Fibroblast of lung (primary cell): ENCODE data around the gene NEK5. TPM values are rescaled to one million over a fixed set of nuclear protein-coding genes. Genes with fewer than 3 reads are reported as not detected.
A peak's percentile ranks its signal among the peaks of the same experiment; 100 is the strongest.

Experiments used
- DNase-seq, 2 donors: peaks; one replicate each; pipeline versions ENCODE4 v3.0.0 to v3.0.0-alpha.2; 2010; ENCODE audit warnings: low read depth in 2 of 2
- H2AFZ ChIP-seq: 2 replicates; pipeline ENCODE4 v1.5.1; 2012; ENCODE audit warnings: low read length, control low read depth, inconsistent platforms
- H3K27ac ChIP-seq: 2 replicates; pipeline ENCODE4 v1.5.1; 2011; ENCODE audit warnings: low read length, control low read depth; ENCODE audit not compliant: insufficient read depth
- H3K27me3 ChIP-seq: 2 replicates; pipeline ENCODE4 v1.5.1; 2011; ENCODE audit warnings: mild to moderate bottlenecking, low read length; ENCODE audit not compliant: control insufficient read depth, insufficient read depth
- H3K36me3 ChIP-seq: 2 replicates; pipeline ENCODE4 v1.5.1; 2011; ENCODE audit warnings: low read length; ENCODE audit not compliant: control insufficient read depth, insufficient read depth
- H3K4me1 ChIP-seq: 2 replicates; pipeline ENCODE4 v1.5.1; 2011; ENCODE audit warnings: low read length; ENCODE audit not compliant: control insufficient read depth, insufficient read depth; ENCODE audit errors: extremely low read depth
- H3K4me2 ChIP-seq: 2 replicates; pipeline ENCODE4 v1.5.1; 2011; ENCODE audit warnings: low read length, control low read depth; ENCODE audit not compliant: insufficient read depth; ENCODE audit errors: extremely low read depth
- H3K4me3 ChIP-seq, 4 experiments: fragments of 200-600 bp in 1 of 4; sonication (generic) in 1 of 4; replicated peaks in 1 of 4; 2 replicates each; pipeline ENCODE4 v1.5.1; 2011 to 2016; ENCODE audit warnings: low read length in 4 of 4, low read depth in 3 of 4, mild to moderate bottlenecking in 3 of 4, control low read depth in 2 of 4, inconsistent platforms in 1 of 4, mixed read lengths in 1 of 4; ENCODE audit not compliant: insufficient read depth in 1 of 4; ENCODE audit errors: control extremely low read depth in 1 of 4
- H3K79me2 ChIP-seq: 2 replicates; pipeline ENCODE4 v1.5.1; 2012; ENCODE audit warnings: mild to moderate bottlenecking, low read length, inconsistent platforms; ENCODE audit not compliant: control insufficient read depth, insufficient read depth
- H3K9ac ChIP-seq: 2 replicates; pipeline ENCODE4 v1.5.1; 2011; ENCODE audit warnings: mild to moderate bottlenecking, low read length, control low read depth; ENCODE audit not compliant: insufficient read depth
- H3K9me3 ChIP-seq: 2 replicates; pipeline ENCODE4 v1.5.1; 2012; ENCODE audit warnings: low read depth, low read length; ENCODE audit not compliant: control insufficient read depth, insufficient read depth
- H4K20me1 ChIP-seq: 2 replicates; pipeline ENCODE4 v1.5.1; 2011; ENCODE audit warnings: low read length; ENCODE audit not compliant: control insufficient read depth, insufficient read depth; ENCODE audit errors: extremely low read depth
- CTCF ChIP-seq, 2 donors: IDR thresholded peaks in 1 of 2; conservative IDR thresholded peaks in 1 of 2; 1 replicate in 1 of 2; 2 replicates in 1 of 2; pipeline ENCODE4 v1.5.1; 2011 to 2012; ENCODE audit warnings: low read length in 2 of 2, control low read depth in 1 of 2, inconsistent platforms in 1 of 2, low read depth in 1 of 2, mild to moderate bottlenecking in 1 of 2
- EZH2 ChIP-seq: IDR thresholded peaks from 2 replicates; pipeline ENCODE4 v1.5.1; 2012; ENCODE audit warnings: low read length, control low read depth, mild to moderate bottlenecking; ENCODE audit errors: missing control alignments
- polyA plus RNA-seq, 2 donors: library from polyadenylated mRNA; depleted of rRNA in 1 of 2; stranded (reverse) in 1 of 2; unstranded in 1 of 2; fragments of >200 nt; gene quantifications; 2 replicates each; pipeline ENCODE4 v1.2.1, GENCODE V29; 2011 to 2012; ENCODE audit warnings: missing spikeins in 1 of 2
- total RNA-seq: library from RNA; depleted of rRNA; stranded (reverse); fragments of >200 nt; gene quantifications from 2 replicates; pipeline ENCODE4 v1.2.1, GENCODE V29; 2014

NEK5 gene
- total and polyA plus RNA-seq, 2 donors (not counting 1 experiment from before 2014, with no cell fraction given), result under 0.01 to 0.03 TPM

GRCh38 chr13:51999921-52000320 lies 129.0 kb downstream of the NEK5 start:
- H2AFZ ChIP-seq, result no peak overlapping the region
- no peak overlapping the region for H3K27ac ChIP-seq
- no peak overlapping the region for H3K9ac ChIP-seq
- TF ChIP-seq CTCF (conservative IDR thresholded peaks at IDR 0.05 in 1 of 2, IDR thresholded peaks at IDR 0.05 in 1 of 2; ENCODE audit: low read depth in 1 of 2, low read length in 2 of 2), result no peak
- TF ChIP-seq EZH2, result no peak
- H3K4me3 ChIP-seq, result no peak overlapping the region
- no peaks in the 10 kb centered on the region for H3K36me3 ChIP-seq
- no peak for DNase-seq
- no peaks in the 10 kb centered on the region for H3K79me2 ChIP-seq
- H4K20me1 ChIP-seq, result no peaks in the 10 kb centered on the region
- H3K4me2 ChIP-seq, result no peak overlapping the region
- H3K27me3 ChIP-seq, result peaks cover 28% of the 10 kb centered on the region
- H3K4me1 ChIP-seq, result no peaks in the 10 kb centered on the region
- no peaks in the 10 kb centered on the region for H3K9me3 ChIP-seq

GRCh38 chr13:51999510-51999911 lies 129.4 kb downstream of the NEK5 start:
- no peaks in the 10 kb centered on the region for H3K4me1 ChIP-seq
- H3K9ac ChIP-seq, result no peak overlapping the region
- peak; percentile 15 to 43 for DNase-seq
- no peak for TF ChIP-seq CTCF (conservative IDR thresholded peaks at IDR 0.05 in 1 of 2, IDR thresholded peaks at IDR 0.05 in 1 of 2; ENCODE audit: low read depth in 1 of 2, low read length in 2 of 2)
- no peak for TF ChIP-seq EZH2
- H3K4me2 ChIP-seq, result no peak overlapping the region
- no peak overlapping the region for H3K27ac ChIP-seq
- H3K36me3 ChIP-seq, result no peaks in the 10 kb centered on the region
- H3K27me3 ChIP-seq, result peaks cover 28% of the 10 kb centered on the region
- no peak overlapping the region for H2AFZ ChIP-seq
- H3K79me2 ChIP-seq, result no peaks in the 10 kb centered on the region
- H4K20me1 ChIP-seq, result no peaks in the 10 kb centered on the region
- H3K4me3 ChIP-seq, result no peak overlapping the region
- no peaks in the 10 kb centered on the region for H3K9me3 ChIP-seq

- TF ChIP-seq CTCF (conservative IDR thresholded peaks at IDR 0.05 in 1 of 2, IDR thresholded peaks at IDR 0.05 in 1 of 2; ENCODE audit: low read depth in 1 of 2, low read length in 2 of 2), result no peak
- TF ChIP-seq EZH2, result no peak
- Histone ChIP-seq H3K79me2 (no peaks in the 10 kb centered on the region), H3K9ac (no peak overlapping the region), H3K36me3 (no peaks in the 10 kb centered on the region), H3K27me3 (peaks cover 28% of the 10 kb centered on the region), H3K27ac (no peak overlapping the region), H3K4me2 (no peak overlapping the region), H2AFZ (no peak overlapping the region), H3K4me1 (no peaks in the 10 kb centered on the region), H4K20me1 (no peaks in the 10 kb centered on the region), H3K4me3 (no peak overlapping the region), H3K9me3 (no peaks in the 10 kb centered on the region)
- no peak for DNase-seq
Observed at GRCh38 chr13:51998723-51999509, 130.0 kb downstream of the NEK5 start.
